Measurements from ENCODE around the gene WDR5B. TPM values are rescaled to one million over a fixed set of nuclear protein-coding genes. Genes with fewer than 3 reads are reported as not detected.
"Not testable (repeated sequence)": the region's sequence is repeated elsewhere in the genome, so short reads cannot be mapped to it uniquely, and the experiment has no call there.

WDR5B gene
- total and polyA plus RNA-seq, 3 experiments from 2014 or later = 1.6 to 4.8 (median 4.6) TPM

DNA sequence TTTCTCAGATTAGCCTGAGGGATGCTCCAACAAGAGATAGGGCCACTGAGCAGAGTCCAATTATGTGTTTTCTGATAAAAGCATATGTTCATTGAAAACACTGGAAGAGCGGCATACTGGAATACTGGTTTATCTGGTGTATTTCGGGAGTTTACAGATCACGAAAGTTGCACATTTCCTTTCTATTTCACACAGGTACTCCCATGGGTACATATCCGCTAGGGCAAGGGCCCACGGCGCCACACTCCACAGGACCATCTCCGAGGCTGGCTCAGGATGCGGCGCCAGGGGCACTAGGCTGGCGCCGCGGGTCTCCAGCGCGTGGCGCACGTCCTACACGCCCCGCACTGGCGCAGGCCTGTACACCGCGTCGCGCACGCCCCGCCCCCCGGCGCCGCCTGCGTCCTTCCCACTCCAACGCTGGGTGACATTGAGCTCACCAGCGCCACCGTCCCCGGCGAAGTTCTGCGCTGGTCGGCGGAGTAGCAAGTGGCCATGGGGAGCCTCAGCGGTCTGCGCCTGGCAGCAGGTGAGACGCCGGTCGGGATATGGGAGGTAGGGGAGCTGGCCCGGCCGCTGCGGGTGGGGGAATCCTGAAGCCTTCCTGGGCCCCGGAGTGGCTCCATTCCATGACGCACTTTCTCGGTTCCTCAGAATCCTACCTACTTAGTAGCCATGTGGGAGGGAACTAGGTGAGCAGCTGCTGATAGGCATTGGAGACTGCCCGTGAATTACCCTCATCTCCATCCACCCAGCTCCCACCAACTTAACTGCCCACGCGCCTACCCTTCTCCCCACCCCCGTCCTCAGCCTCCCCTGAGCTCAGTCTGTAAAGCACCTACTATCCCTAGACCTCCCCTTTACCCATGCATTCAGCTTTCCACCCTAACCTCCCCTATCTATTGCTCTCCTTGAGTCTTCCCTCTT is 31.8 kb downstream of the WDR5B start, which contains the start of gene FAM162A:
Gene FAM162A (plus strand): TSS at position 412 of the 927 bp plus-strand sequence. CDS start 84 bp downstream, at position 496.
- Histone ChIP-seq H3K4me1 (ENCODE audit: insufficient read depth, low read length) (peaks cover 30% of the 10 kb centered on the region), H3K27me3 (ENCODE audit: insufficient read depth, low read length, poor library complexity, severe bottlenecking) (no peaks in the 10 kb centered on the region), H3K9me3 (ENCODE audit: low read length) (no peaks in the 10 kb centered on the region), H3K27ac (ENCODE audit: low read depth, low read length) (peak within 1 kb of the TSS; percentile 82), H3K36me3 (ENCODE audit: insufficient read depth, low read length) (no peaks in the 10 kb centered on the region), H3K4me3 (ENCODE audit: low read length) (peak within 1 kb of the TSS; percentile 74)
- H3K4me3 Mint-ChIP-seq = peak within 1 kb of the TSS; percentile 90 to 98 (median 95)
- POLR2A ChIA-PET = interaction anchor here (0.5 to 2.7 kb wide), 14 partner anchors 9 to 1109 kb away, joined by 3 to 45 read pairs (median 4); partner anchors contain the start of genes DTX3L, HSPBAP1, KPNA1 and PARP9
- no peaks in the 10 kb centered on the region for H3K9me3 Mint-ChIP-seq
- peak; percentile 90 to 94 (median 92) for DNase-seq
- peak within 1 kb of the TSS; percentile 92 to 99 (median 96) for H3K27ac Mint-ChIP-seq
- peaks cover 0 to 26% (median 8%) of the 10 kb centered on the region in 3 donors for H3K36me3 Mint-ChIP-seq
- H3K4me1 Mint-ChIP-seq = peaks cover 39 to 58% (median 55%) of the 10 kb centered on the region in 3 donors
- CTCF ChIA-PET = interaction anchor here (0.6 to 2.8 kb wide), 21 partner anchors 8 to 838 kb away, joined by 3 to 19 read pairs (median 4); partner anchors contain the start of genes HSPBAP1, KPNA1, PARP14 and POLQ
- H3K27me3 Mint-ChIP-seq = no peaks in the 10 kb centered on the region

DNA sequence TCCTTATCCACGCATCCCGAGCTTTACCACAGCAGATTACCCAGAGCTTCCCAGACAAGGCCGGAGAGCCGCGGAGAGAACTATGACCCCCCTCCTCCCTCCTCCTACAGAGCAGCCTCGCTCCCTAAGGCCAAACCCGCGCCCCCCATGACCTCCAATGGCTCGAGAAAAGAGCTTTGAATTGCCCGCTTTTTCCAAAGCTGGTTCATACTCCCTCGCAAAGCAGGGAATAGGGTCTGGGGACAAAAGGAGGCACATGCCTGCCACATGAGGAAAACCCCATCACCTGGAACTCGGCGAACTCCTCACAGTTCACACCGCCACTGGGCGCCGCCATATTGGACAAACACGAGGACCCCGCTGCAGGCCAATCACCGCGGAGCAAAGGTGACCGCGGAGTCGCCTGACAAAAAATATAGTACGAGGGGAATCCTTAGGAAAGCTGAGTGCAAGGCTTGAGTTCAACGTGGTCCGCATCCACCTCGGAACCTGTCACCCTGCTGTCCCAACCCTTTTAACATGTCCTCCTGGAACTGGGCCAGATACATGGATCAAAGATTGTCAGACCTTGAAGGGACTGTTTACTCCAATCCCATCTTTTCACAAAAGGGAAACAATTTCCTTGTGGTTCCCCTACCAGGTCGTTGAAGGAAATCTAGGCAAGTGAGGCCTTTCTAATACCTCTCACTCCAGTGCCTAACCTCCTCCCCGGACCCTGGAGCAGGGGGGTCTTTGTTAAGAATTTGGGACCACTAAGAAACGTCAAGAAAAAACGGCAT is 32.8 kb downstream of the WDR5B start, which contains the start of gene MIX23:
Gene MIX23 (minus strand): TSS at position 344 of the 779 bp plus-strand sequence. CDS start 7 bp downstream, at position 337.
- peaks cover 30% of the 10 kb centered on the region for H3K4me1 ChIP-seq (ENCODE audit: insufficient read depth, low read length)
- H3K27me3 Mint-ChIP-seq = no peaks in the 10 kb centered on the region
- ChIA-PET POLR2A (interaction anchor here (0.6 to 2.7 kb wide), 8 partner anchors 29 to 1203 kb away, joined by 3 to 45 read pairs (median 4); partner anchors contain the start of genes DTX3L, HSPBAP1, KPNA1 and PARP14), CTCF (interaction anchor here (1.0 to 2.4 kb wide), 4 partner anchors 10 to 837 kb away, joined by 3 to 14 read pairs (median 6); partner anchors contain the start of gene POLQ)
- H3K4me3 Mint-ChIP-seq = peak within 1 kb of the TSS; percentile 90 to 98 (median 95)
- no peaks in the 10 kb centered on the region for H3K27me3 ChIP-seq (ENCODE audit: insufficient read depth, low read length, poor library complexity, severe bottlenecking)
- no peaks in the 10 kb centered on the region for H3K36me3 ChIP-seq (ENCODE audit: insufficient read depth, low read length)
- H3K4me1 Mint-ChIP-seq = peaks cover 36 to 53% (median 51%) of the 10 kb centered on the region in 3 donors
- peak within 1 kb of the TSS; percentile 92 to 99 (median 96) for H3K27ac Mint-ChIP-seq
- H3K36me3 Mint-ChIP-seq = peaks cover 0 to 24% (median 4%) of the 10 kb centered on the region in 3 donors
- no peaks in the 10 kb centered on the region for H3K9me3 Mint-ChIP-seq
- peak within 1 kb of the TSS; percentile 82 for H3K27ac ChIP-seq (ENCODE audit: low read depth, low read length)
- peak; percentile 73 to 88 (median 80) for DNase-seq
- H3K9me3 ChIP-seq (ENCODE audit: low read length) = no peaks in the 10 kb centered on the region
- peak within 1 kb of the TSS; percentile 74 for H3K4me3 ChIP-seq (ENCODE audit: low read length)

DNA sequence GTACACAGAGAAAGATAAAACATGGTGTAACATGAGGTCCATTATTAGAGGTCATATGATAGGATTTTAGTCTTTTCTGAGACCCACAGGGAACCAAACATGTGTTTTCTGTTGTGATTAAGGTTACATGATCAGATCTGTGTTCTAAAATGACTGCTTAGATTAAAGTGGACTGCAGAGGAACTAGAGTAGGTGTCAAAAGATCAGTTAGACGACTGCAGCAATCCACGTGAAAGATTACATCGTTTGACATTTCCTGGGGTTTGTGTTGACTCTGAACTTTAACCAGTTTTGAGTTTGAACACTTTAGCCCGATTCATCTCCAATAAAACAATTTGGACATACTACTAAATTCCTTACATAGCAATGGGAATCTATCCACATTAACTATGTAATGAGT is 37.9 kb downstream of the WDR5B start:
- Histone ChIP-seq H3K27me3 (ENCODE audit: insufficient read depth, low read length, poor library complexity, severe bottlenecking) (no peaks in the 10 kb centered on the region), H3K4me3 (ENCODE audit: low read length) (no peak overlapping the region), H3K27ac (ENCODE audit: low read depth, low read length) (no peak overlapping the region), H3K9me3 (ENCODE audit: low read length) (no peaks in the 10 kb centered on the region), H3K36me3 (ENCODE audit: insufficient read depth, low read length) (no peaks in the 10 kb centered on the region), H3K4me1 (ENCODE audit: insufficient read depth, low read length) (peaks cover 7% of the 10 kb centered on the region)
- Mint-ChIP-seq H3K27ac (no peak overlapping the region), H3K4me3 (no peak overlapping the region), H3K9me3 (no peaks in the 10 kb centered on the region), H3K4me1 (peaks cover 10 to 20% (median 13%) of the 10 kb centered on the region in 3 donors), H3K36me3 (peaks cover 0 to 21% (median 4%) of the 10 kb centered on the region in 3 donors), H3K27me3 (no peaks in the 10 kb centered on the region)
- DNase-seq = no peak
- ChIA-PET POLR2A (no interaction called here), CTCF (no interaction called here)

DNA sequence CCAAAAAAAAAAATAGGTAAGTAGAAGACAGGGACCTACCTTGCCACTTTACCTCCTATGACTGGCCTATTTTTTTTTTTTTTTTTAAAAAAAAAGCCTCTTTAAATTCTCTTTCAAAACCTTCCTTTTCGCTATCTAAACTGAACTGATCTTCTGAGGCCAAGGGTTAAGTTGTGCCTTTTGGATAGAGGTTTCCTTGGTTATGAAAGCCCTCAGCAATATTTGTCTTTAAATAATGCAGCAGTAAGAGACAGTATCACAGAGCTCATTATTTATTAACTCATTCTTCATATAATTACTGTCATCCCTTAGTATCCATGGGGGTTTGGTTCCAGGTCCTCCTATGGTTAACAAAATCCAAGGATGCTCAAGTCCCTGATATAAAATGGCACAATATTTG is 41.8 kb downstream of the WDR5B start:
- Mint-ChIP-seq H3K36me3 (peaks cover 0 to 39% (median 12%) of the 10 kb centered on the region in 3 donors), H3K27me3 (no peaks in the 10 kb centered on the region), H3K4me1 (peaks cover 0 to 7% (median 0%) of the 10 kb centered on the region in 3 donors), H3K4me3 (no peak overlapping the region), H3K9me3 (no peaks in the 10 kb centered on the region), H3K27ac (peak overlapping the region in 1 of 8 donors; percentile 19)
- Histone ChIP-seq H3K4me3 (ENCODE audit: low read length) (no peak overlapping the region), H3K9me3 (ENCODE audit: low read length) (no peaks in the 10 kb centered on the region), H3K4me1 (ENCODE audit: insufficient read depth, low read length) (no peaks in the 10 kb centered on the region), H3K27me3 (ENCODE audit: insufficient read depth, low read length, poor library complexity, severe bottlenecking) (no peaks in the 10 kb centered on the region), H3K36me3 (ENCODE audit: insufficient read depth, low read length) (peaks cover 4% of the 10 kb centered on the region), H3K27ac (ENCODE audit: low read depth, low read length) (no peak overlapping the region)
- POLR2A ChIA-PET = no interaction called here
- CTCF ChIA-PET = no interaction called here
- DNase-seq = no peak

DNA sequence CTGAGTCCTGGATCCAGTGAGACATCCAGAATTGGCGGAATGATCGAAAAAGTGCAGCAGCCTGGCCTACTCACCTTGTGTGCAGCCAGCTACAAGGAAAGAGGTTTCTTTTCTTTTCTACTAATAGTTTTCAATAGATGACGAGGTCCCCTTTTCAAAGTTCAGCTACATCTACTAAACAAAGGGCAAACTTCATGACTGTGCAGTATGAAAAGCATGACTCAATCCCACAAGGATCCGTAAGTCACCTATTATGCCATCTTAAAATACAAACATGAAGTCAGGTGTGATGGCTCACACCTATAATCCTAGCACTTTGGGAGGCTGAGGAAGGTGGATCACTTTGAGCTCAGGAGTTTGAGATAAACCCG is 49.5 kb downstream of the WDR5B start:
- CTCF ChIA-PET = no interaction called here
- Histone ChIP-seq H3K9me3 (ENCODE audit: low read length) (no peaks in the 10 kb centered on the region), H3K4me3 (ENCODE audit: low read length) (no peak overlapping the region), H3K27me3 (ENCODE audit: insufficient read depth, low read length, poor library complexity, severe bottlenecking) (no peaks in the 10 kb centered on the region), H3K36me3 (ENCODE audit: insufficient read depth, low read length) (peaks cover 14% of the 10 kb centered on the region), H3K27ac (ENCODE audit: low read depth, low read length) (no peak overlapping the region), H3K4me1 (ENCODE audit: insufficient read depth, low read length) (no peaks in the 10 kb centered on the region)
- peaks cover 3 to 80% (median 16%) of the 10 kb centered on the region in 3 donors for H3K36me3 Mint-ChIP-seq
- no peaks in the 10 kb centered on the region for H3K27me3 Mint-ChIP-seq
- no peaks in the 10 kb centered on the region for H3K9me3 Mint-ChIP-seq
- no peak for DNase-seq
- H3K4me1 Mint-ChIP-seq = no peaks in the 10 kb centered on the region
- no peak overlapping the region for H3K4me3 Mint-ChIP-seq
- POLR2A ChIA-PET = no interaction called here
- H3K27ac Mint-ChIP-seq = no peak overlapping the region

DNA sequence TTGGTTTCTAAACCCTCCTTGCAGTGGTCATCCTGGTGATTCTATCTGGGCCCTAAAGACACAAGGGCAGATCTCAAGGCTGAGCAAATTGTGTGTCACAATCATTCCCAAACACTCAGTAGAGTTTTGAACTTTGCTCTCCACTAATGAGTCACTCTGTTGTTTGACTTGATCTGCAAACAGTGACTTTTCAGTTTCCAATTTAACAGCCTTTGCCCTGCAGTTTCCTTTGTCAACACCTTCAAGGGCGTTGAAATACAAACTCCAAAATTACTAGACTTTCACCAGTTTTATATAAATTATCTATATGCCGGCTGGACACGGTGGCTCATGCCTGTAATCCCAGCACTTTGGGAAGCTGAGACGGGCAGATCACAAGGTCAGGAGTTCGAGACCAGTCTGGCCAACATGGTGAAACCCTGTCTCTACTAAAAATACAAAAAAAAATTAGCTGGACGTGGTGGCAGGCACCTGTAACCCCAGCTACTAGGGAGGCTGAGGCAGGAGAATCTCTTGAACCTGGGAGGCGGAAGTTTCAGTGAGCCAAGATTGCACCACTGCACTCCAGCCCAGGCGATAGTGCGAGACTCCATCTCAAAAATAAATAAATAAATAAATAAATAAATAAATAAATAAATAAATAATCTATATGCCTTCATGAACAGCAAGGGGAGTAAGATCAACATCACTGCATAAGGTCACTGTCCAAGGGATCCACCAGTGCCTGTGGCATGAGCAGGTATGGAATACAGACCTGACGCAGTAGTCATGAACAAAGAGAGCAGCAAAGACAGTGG is 50.1 kb downstream of the WDR5B start:
- CTCF ChIA-PET; H3K4me1 Mint-ChIP-seq; H3K27me3 ChIP-seq (ENCODE audit: insufficient read depth, low read length, poor library complexity, severe bottlenecking); H3K4me3 Mint-ChIP-seq; H3K9me3 ChIP-seq (ENCODE audit: low read length); H3K4me1 ChIP-seq (ENCODE audit: insufficient read depth, low read length); H3K27ac ChIP-seq (ENCODE audit: low read depth, low read length); H3K4me3 ChIP-seq (ENCODE audit: low read length); POLR2A ChIA-PET; DNase-seq; H3K9me3 Mint-ChIP-seq; H3K27me3 Mint-ChIP-seq: not testable (repeated sequence)
- Mint-ChIP-seq H3K36me3 (peaks cover 3 to 77% (median 14%) of the 10 kb centered on the region in 3 donors), H3K27ac (peak overlapping the region in 1 of 8 donors; percentile 19)
- H3K36me3 ChIP-seq (ENCODE audit: insufficient read depth, low read length) = peaks cover 14% of the 10 kb centered on the region

DNA sequence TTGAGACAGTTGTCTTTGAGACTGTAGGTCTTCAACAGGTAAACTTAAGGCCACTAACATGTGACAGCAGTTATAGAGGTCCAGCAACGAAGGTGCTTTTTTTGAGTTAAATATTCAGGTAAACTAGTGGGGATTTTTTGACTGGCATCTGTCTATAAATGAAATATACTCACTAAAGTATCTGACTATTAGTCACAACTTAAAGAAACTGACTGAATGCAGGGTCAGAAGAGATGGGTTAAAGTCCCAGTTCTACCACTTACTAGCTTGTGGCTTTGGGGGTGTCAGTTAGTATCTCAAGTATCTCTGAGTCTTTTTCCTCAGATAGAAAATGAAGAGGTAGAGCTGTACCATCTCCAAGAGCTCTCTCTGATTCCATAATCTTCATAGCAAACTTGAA is 50.8 kb downstream of the WDR5B start:
- POLR2A ChIA-PET = no interaction called here

More for the DNA sequence above, 50.8 kb downstream of the WDR5B start:
- H3K4me3 ChIP-seq (ENCODE audit: low read length) = no peak overlapping the region
- H3K9me3 Mint-ChIP-seq = no peaks in the 10 kb centered on the region
- H3K9me3 ChIP-seq (ENCODE audit: low read length) = no peaks in the 10 kb centered on the region
- CTCF ChIA-PET = no interaction called here
- H3K36me3 Mint-ChIP-seq = peaks cover 3 to 74% (median 16%) of the 10 kb centered on the region in 3 donors
- no peak for DNase-seq
- no peaks in the 10 kb centered on the region for H3K27me3 ChIP-seq (ENCODE audit: insufficient read depth, low read length, poor library complexity, severe bottlenecking)
- no peak overlapping the region for H3K27ac ChIP-seq (ENCODE audit: low read depth, low read length)
- H3K27ac Mint-ChIP-seq = no peak overlapping the region
- H3K27me3 Mint-ChIP-seq = no peaks in the 10 kb centered on the region
- peaks cover 14% of the 10 kb centered on the region for H3K36me3 ChIP-seq (ENCODE audit: insufficient read depth, low read length)
- H3K4me1 ChIP-seq (ENCODE audit: insufficient read depth, low read length) = no peaks in the 10 kb centered on the region
- no peaks in the 10 kb centered on the region for H3K4me1 Mint-ChIP-seq
- no peak overlapping the region for H3K4me3 Mint-ChIP-seq
